ENCODE data around the gene MLPH.

Gene MLPH

DNA sequence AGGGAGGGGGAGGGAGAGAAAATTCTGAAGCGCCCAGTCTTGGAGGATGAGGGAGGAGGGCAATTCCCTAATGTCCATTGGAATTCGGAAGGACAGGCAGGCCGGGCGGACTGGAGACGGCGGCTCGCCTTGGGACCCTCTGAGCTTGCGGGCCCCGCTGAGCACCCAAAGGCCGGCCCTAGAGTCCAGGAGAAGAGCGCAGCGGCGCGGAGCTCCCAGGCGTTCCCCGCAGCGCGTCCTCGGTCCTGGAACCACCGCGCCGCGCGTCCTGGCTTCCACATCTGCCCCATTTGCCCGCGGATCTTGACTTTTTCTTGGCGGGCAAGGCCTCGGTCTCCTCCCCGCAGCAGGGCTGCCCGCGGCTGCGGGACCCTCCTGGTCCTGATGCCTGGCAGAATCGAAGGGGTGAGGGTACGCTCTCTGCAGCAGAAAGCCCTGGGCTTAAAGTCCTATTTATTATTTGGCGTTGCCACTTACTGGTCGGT is 675 bp upstream of the MLPH start:
- no peaks in the 10 kb centered on the region for H4K20me1 ChIP-seq (ENCODE audit: insufficient read depth, low read length, poor library complexity, severe bottlenecking)
- no peaks in the 10 kb centered on the region for H3K9me2 ChIP-seq (replicated peaks; ENCODE audit: low read depth, low read length)
- H3K9ac ChIP-seq (ENCODE audit: low read depth, low read length, poor library complexity, severe bottlenecking), result no peak overlapping the region
- H3K79me2 ChIP-seq (ENCODE audit: insufficient read depth, low read length), result no peaks in the 10 kb centered on the region
- no peak overlapping the region for H3K4me2 ChIP-seq (ENCODE audit: low read depth, low read length, poor library complexity, severe bottlenecking)
- peaks cover 11% of the 10 kb centered on the region for H3K4me1 ChIP-seq (ENCODE audit: insufficient read depth, low read length, poor library complexity, severe bottlenecking)
- no peaks in the 10 kb centered on the region for H3K27me3 ChIP-seq (ENCODE audit: insufficient read depth, low read length, poor library complexity, severe bottlenecking)
- no peak overlapping the region for H3K4me3 ChIP-seq (ENCODE audit: low read length, poor library complexity, severe bottlenecking)
- no peaks in the 10 kb centered on the region for H3F3A ChIP-seq (ENCODE audit: low read depth)
- H3K9me3 ChIP-seq (ENCODE audit: insufficient read depth, low read depth, low read length), result peaks cover 2% of the 10 kb centered on the region; the same call in 1 of the 2 replicates
- H3K36me3 ChIP-seq (ENCODE audit: insufficient read depth, low read length), result no peaks in the 10 kb centered on the region
- TF ChIP-seq, protein P1, sequence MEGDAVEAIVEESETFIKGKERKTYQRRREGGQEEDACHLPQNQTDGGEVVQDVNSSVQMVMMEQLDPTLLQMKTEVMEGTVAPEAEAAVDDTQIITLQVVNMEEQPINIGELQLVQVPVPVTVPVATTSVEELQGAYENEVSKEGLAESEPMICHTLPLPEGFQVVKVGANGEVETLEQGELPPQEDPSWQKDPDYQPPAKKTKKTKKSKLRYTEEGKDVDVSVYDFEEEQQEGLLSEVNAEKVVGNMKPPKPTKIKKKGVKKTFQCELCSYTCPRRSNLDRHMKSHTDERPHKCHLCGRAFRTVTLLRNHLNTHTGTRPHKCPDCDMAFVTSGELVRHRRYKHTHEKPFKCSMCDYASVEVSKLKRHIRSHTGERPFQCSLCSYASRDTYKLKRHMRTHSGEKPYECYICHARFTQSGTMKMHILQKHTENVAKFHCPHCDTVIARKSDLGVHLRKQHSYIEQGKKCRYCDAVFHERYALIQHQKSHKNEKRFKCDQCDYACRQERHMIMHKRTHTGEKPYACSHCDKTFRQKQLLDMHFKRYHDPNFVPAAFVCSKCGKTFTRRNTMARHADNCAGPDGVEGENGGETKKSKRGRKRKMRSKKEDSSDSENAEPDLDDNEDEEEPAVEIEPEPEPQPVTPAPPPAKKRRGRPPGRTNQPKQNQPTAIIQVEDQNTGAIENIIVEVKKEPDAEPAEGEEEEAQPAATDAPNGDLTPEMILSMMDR (conservative IDR thresholded peaks at IDR 0.05; ENCODE audit: low read length), result no peak
- TF ChIP-seq EZH2phosphoT487 (IDR thresholded peaks at IDR 0.05; ENCODE audit: borderline replicate concordance), result no peak
- H2AFZ ChIP-seq (ENCODE audit: low read length), result no peak overlapping the region

DNA sequence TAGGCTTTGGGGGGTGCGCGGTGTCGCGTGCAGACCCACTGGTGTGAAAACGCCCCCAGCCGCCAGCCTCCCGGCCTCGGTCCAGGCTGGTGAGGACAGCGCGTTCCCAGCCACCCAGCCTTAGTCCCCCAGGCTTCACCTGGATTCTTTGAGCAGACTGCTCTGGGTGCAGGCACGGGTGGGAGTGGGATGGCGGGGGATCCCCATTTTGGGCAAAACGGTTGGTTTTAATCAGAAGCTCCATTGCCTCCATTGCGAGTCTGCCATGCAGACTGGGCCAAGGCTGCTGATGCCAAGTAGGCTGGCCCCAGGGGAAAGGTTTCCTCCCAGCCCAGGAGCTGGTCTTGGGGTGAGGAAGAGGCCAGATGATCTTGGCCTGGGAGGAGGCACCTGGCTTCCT is 445 bp downstream of the MLPH start:
- peaks cover 10% of the 10 kb centered on the region; the same call in 1 of the 2 replicates for H3K9me3 ChIP-seq (ENCODE audit: insufficient read depth, low read depth, low read length)
- H2AFZ ChIP-seq (ENCODE audit: low read length), result no peak overlapping the region
- peaks cover 7% of the 10 kb centered on the region for H3K4me1 ChIP-seq (ENCODE audit: insufficient read depth, low read length, poor library complexity, severe bottlenecking)
- no peaks in the 10 kb centered on the region for H3F3A ChIP-seq (ENCODE audit: low read depth)
- no peaks in the 10 kb centered on the region for H3K27me3 ChIP-seq (ENCODE audit: insufficient read depth, low read length, poor library complexity, severe bottlenecking)
- no peaks in the 10 kb centered on the region for H3K79me2 ChIP-seq (ENCODE audit: insufficient read depth, low read length)
- no peak overlapping the region for H3K4me3 ChIP-seq (ENCODE audit: low read length, poor library complexity, severe bottlenecking)
- H3K9me2 ChIP-seq (replicated peaks; ENCODE audit: low read depth, low read length), result no peaks in the 10 kb centered on the region
- no peaks in the 10 kb centered on the region for H3K36me3 ChIP-seq (ENCODE audit: insufficient read depth, low read length)
- no peak for TF ChIP-seq EZH2phosphoT487 (IDR thresholded peaks at IDR 0.05; ENCODE audit: borderline replicate concordance)
- H3K9ac ChIP-seq (ENCODE audit: low read depth, low read length, poor library complexity, severe bottlenecking), result no peak overlapping the region
- no peak overlapping the region for H3K4me2 ChIP-seq (ENCODE audit: low read depth, low read length, poor library complexity, severe bottlenecking)
- no peaks in the 10 kb centered on the region for H4K20me1 ChIP-seq (ENCODE audit: insufficient read depth, low read length, poor library complexity, severe bottlenecking)

DNA sequence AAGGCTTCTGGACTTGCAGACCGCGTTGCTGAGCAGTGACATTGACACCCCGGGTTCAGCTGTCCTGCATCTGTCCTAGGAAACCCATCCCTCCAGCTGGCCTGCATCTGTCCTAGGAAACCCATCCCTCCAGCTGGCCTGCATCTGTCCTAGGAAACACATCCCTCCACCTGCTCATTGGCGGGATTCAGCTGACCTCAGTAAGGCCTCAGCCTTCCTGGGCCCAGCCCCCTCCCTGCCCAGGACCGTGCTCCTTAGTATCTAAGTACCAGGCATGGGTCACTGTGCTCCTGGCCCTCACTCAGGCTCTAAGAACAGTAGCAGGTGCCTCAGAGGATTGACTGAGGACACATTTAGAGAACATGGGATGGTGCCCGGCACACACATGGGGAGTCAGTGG is 1.2 kb downstream of the MLPH start:
- no peak overlapping the region for H2AFZ ChIP-seq (ENCODE audit: low read length)
- H3K4me2 ChIP-seq (ENCODE audit: low read depth, low read length, poor library complexity, severe bottlenecking), result no peak overlapping the region
- H3K9ac ChIP-seq (ENCODE audit: low read depth, low read length, poor library complexity, severe bottlenecking), result no peak overlapping the region
- H3K27me3 ChIP-seq (ENCODE audit: insufficient read depth, low read length, poor library complexity, severe bottlenecking), result no peaks in the 10 kb centered on the region
- TF ChIP-seq EZH2phosphoT487 (IDR thresholded peaks at IDR 0.05; ENCODE audit: borderline replicate concordance), result no peak
- TF ChIP-seq, protein P1 (conservative IDR thresholded peaks at IDR 0.05; ENCODE audit: low read length), result no peak
- no peaks in the 10 kb centered on the region for H3K79me2 ChIP-seq (ENCODE audit: insufficient read depth, low read length)
- no peaks in the 10 kb centered on the region for H4K20me1 ChIP-seq (ENCODE audit: insufficient read depth, low read length, poor library complexity, severe bottlenecking)
- no peaks in the 10 kb centered on the region for H3F3A ChIP-seq (ENCODE audit: low read depth)
- H3K9me2 ChIP-seq (replicated peaks; ENCODE audit: low read depth, low read length), result no peaks in the 10 kb centered on the region
- H3K9me3 ChIP-seq (ENCODE audit: insufficient read depth, low read depth, low read length), result peaks cover 10% of the 10 kb centered on the region; the same call in 1 of the 2 replicates
- H3K36me3 ChIP-seq (ENCODE audit: insufficient read depth, low read length), result no peaks in the 10 kb centered on the region
- no peak overlapping the region for H3K4me3 ChIP-seq (ENCODE audit: low read length, poor library complexity, severe bottlenecking)
- no peaks in the 10 kb centered on the region for H3K4me1 ChIP-seq (ENCODE audit: insufficient read depth, low read length, poor library complexity, severe bottlenecking)
